Keratinocyte (primary cell): ENCODE measurements around the gene CBY1. TPM values are rescaled to one million over a fixed set of nuclear protein-coding genes. Genes with fewer than 3 reads are reported as not detected.

Source experiments
- DNase-seq: peaks from one replicate; pipeline ENCODE4 v3.0.0-alpha.2; 2011; ENCODE audit warnings: low read depth, missing footprints, low spot score
- FAIRE-seq: peaks from 2 replicates; lab custom pipeline; 2011; peaks lifted over from hg19 to GRCh38; lab: Jason Lieb, UNC
- H2AFZ ChIP-seq: 2 replicates; pipeline ENCODE4 v1.6.0; 2012; ENCODE audit warnings: low read length, control low read depth, inconsistent platforms; ENCODE audit not compliant: control insufficient read depth
- H3K27ac ChIP-seq: 2 replicates; pipeline ENCODE4 v1.5.1; 2011; ENCODE audit warnings: low read length; ENCODE audit not compliant: control insufficient read depth, insufficient read depth
- H3K27me3 ChIP-seq: 3 replicates; pipeline ENCODE4 v1.6.0; 2011; ENCODE audit warnings: low read length; ENCODE audit not compliant: control insufficient read depth, insufficient read depth; ENCODE audit errors: extremely low read depth
- H3K36me3 ChIP-seq, 2 experiments: 2 replicates in 1 of 2; 3 replicates in 1 of 2; pipeline ENCODE4 v1.5.1; 2011; ENCODE audit warnings: low read length in 2 of 2, mild to moderate bottlenecking in 1 of 2; ENCODE audit not compliant: control insufficient read depth in 2 of 2, insufficient read depth in 2 of 2; ENCODE audit errors: extremely low read depth in 1 of 2
- H3K4me1 ChIP-seq: 3 replicates; pipeline ENCODE4 v1.5.1; 2011; ENCODE audit warnings: low read length; ENCODE audit not compliant: control insufficient read depth, insufficient read depth; ENCODE audit errors: extremely low read depth
- H3K4me2 ChIP-seq: 3 replicates; pipeline ENCODE4 v1.6.0; 2011; ENCODE audit warnings: low read depth, low read length; ENCODE audit not compliant: control insufficient read depth, insufficient read depth; ENCODE audit errors: extremely low read depth
- H3K4me3 ChIP-seq, 3 experiments: fragments of 200-600 bp in 1 of 3; sonication (generic) in 1 of 3; 2 replicates in 2 of 3; 3 replicates in 1 of 3; pipeline ENCODE4 v1.5.1; 2011 to 2016; ENCODE audit warnings: low read length in 3 of 3, mild to moderate bottlenecking in 3 of 3, control low read depth in 2 of 3, inconsistent platforms in 1 of 3, low read depth in 1 of 3, mixed read lengths in 1 of 3, mixed run types in 1 of 3, moderate library complexity in 1 of 3; ENCODE audit not compliant: control insufficient read depth in 2 of 3, insufficient read depth in 2 of 3; ENCODE audit errors: extremely low read depth in 1 of 3
- H3K79me2 ChIP-seq: 2 replicates; pipeline ENCODE4 v1.6.0; 2012; ENCODE audit warnings: low read length; ENCODE audit not compliant: control insufficient read depth, insufficient read depth
- H3K9ac ChIP-seq: 3 replicates; pipeline ENCODE4 v1.6.0; 2011; ENCODE audit warnings: low read length; ENCODE audit not compliant: control insufficient read depth, insufficient read depth; ENCODE audit errors: extremely low read depth
- H3K9me1 ChIP-seq: 3 replicates; pipeline ENCODE4 v1.6.0; 2011; ENCODE audit warnings: low read length; ENCODE audit not compliant: control insufficient read depth, insufficient read depth; ENCODE audit errors: extremely low read depth
- H3K9me3 ChIP-seq: 2 replicates; pipeline ENCODE4 v1.5.1; 2012; ENCODE audit warnings: low read depth, low read length; ENCODE audit not compliant: control insufficient read depth
- H4K20me1 ChIP-seq: 3 replicates; pipeline ENCODE4 v1.6.0; 2011; ENCODE audit warnings: low read length; ENCODE audit not compliant: control insufficient read depth, insufficient read depth; ENCODE audit errors: extremely low read depth
- CTCF ChIP-seq, 3 experiments: IDR thresholded peaks in 1 of 3; conservative IDR thresholded peaks in 1 of 3; optimal IDR thresholded peaks in 1 of 3; 2 replicates in 2 of 3; 3 replicates in 1 of 3; pipeline versions ENCODE3 to v1.5.1; 2011; ENCODE audit warnings: low read length in 3 of 3, mild to moderate bottlenecking in 3 of 3, moderate library complexity in 2 of 3, control low read depth in 1 of 3, inconsistent platforms in 1 of 3; ENCODE audit not compliant: insufficient read depth in 2 of 3; ENCODE audit errors: extremely low read depth in 1 of 3
- EZH2 ChIP-seq: IDR thresholded peaks from one replicate; pipeline ENCODE4 v1.6.1; 2012; ENCODE audit warnings: inconsistent platforms, mild to moderate bottlenecking, low read length, moderate library complexity
- dilution Hi-C: fragments of 300-500 bp; cut with MboI; formaldehyde crosslinking; loops from one replicate; pipeline ENCODE4 v1.7.0; 2020; ENCODE audit warnings: low sequenced_read_pairs; ENCODE audit not compliant: extremely low pct_ligation_motif_present
- polyA plus RNA-seq, 5 experiments: library from polyadenylated mRNA; depleted of rRNA in 3 of 5; stranded (reverse) in 3 of 5; stranded (forward) in 1 of 5; unstranded in 1 of 5; fragments of >200 nt; gene quantifications; 1 replicate in 1 of 5; 2 replicates in 3 of 5; 3 replicates in 1 of 5; pipeline versions ENCODE4 v1.2.1 to v1.2.3, GENCODE V29; 2011 to 2012; ENCODE audit warnings: missing spikeins in 2 of 5, low read depth in 1 of 5, low replicate concordance in 1 of 5

Gene CBY1
- polyA plus RNA-seq, 1 donor (not counting 4 experiments of a cell fraction or from before 2014, with no cell fraction given), result 40.3 TPM

DNA sequence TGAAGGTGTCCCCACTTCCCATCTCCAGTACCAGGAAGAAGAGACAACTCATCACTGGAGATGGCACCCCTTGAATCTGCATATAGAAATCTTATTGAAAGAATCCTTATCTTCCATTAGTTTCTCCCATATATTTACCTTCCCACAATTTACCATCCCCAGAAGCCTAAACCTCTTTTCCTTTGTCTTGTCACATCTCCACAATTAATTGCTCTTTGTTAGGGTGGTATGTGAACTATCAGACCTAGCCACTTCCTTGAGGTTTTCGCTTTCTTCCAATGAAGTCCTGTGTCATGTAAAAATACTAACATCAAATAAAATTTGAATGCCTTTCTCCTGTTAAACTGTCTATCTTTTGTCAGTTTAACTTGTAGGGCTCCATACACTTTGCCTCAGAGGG is 38.2 kb upstream of the CBY1 start:
- FAIRE-seq, result no peak
- H3K36me3 ChIP-seq, result no peaks in the 10 kb centered on the region
- dilution Hi-C loops, result no loop called here

DNA sequence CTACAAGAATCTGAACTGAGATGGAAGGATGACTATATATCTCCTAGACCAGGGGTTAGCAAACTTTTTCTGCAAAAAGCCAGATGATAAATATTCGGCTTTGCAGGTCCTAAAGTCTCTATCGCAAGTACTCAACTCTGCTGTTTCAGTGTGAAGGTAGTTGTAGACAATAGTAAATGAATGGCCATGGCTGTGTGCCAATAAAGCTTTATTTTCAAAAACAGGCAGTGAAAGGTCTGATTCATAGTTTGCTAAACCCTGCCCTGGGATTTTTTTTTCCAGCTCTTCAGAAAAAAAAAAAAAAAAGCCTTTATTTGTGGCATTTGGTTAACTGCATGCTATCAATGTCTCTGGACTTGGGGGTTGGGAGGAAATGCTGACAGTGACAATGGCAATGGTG is 37.8 kb upstream of the CBY1 start:
- Histone ChIP-seq H3K9ac (no peak overlapping the region), H3K79me2 (no peaks in the 10 kb centered on the region), H3K27ac (no peak overlapping the region), H4K20me1 (no peaks in the 10 kb centered on the region), H2AFZ (no peak overlapping the region), H3K9me3 (no peaks in the 10 kb centered on the region), H3K36me3 (no peaks in the 10 kb centered on the region), H3K9me1 (no peaks in the 10 kb centered on the region), H3K4me1 (no peaks in the 10 kb centered on the region), H3K4me3 (no peak overlapping the region), H3K4me2 (no peak overlapping the region), H3K27me3 (no peaks in the 10 kb centered on the region)
- dilution Hi-C loops, result no loop called here
- no peak for TF ChIP-seq EZH2
- no peak for TF ChIP-seq CTCF (optimal IDR thresholded peaks at IDR 0.05 in 1 of 3, IDR thresholded peaks at IDR 0.05 in 1 of 3, conservative IDR thresholded peaks at IDR 0.05 in 1 of 3; ENCODE audit: extremely low read depth in 1 of 3, insufficient read depth in 2 of 3, low read length in 3 of 3)
- FAIRE-seq, result no peak
- no peak for DNase-seq

More for the DNA sequence above, 38.2 kb upstream of the CBY1 start:
- no peak overlapping the region for H3K9ac ChIP-seq
- H3K4me1 ChIP-seq, result no peaks in the 10 kb centered on the region
- H4K20me1 ChIP-seq, result no peaks in the 10 kb centered on the region
- H3K9me1 ChIP-seq, result no peaks in the 10 kb centered on the region
- no peak for TF ChIP-seq CTCF (optimal IDR thresholded peaks at IDR 0.05 in 1 of 3, IDR thresholded peaks at IDR 0.05 in 1 of 3, conservative IDR thresholded peaks at IDR 0.05 in 1 of 3; ENCODE audit: extremely low read depth in 1 of 3, insufficient read depth in 2 of 3, low read length in 3 of 3)
- no peak overlapping the region for H3K4me3 ChIP-seq
- DNase-seq, result no peak
- no peak overlapping the region for H2AFZ ChIP-seq
- no peak overlapping the region for H3K4me2 ChIP-seq
- H3K9me3 ChIP-seq, result no peaks in the 10 kb centered on the region
- H3K27ac ChIP-seq, result no peak overlapping the region
- H3K27me3 ChIP-seq, result no peaks in the 10 kb centered on the region
- H3K79me2 ChIP-seq, result no peaks in the 10 kb centered on the region
